B cell (primary cell): Measurements from ENCODE around the gene TTC21B. TPM values are rescaled to one million over a fixed set of nuclear protein-coding genes. Genes with fewer than 3 reads are reported as not detected.

Experiments used
- ATAC-seq: fragments of 200-7000 bp; cut with Tn5 transposase; one replicate; pipeline ENCODE4 v1.10.0; 2021; ENCODE audit warnings: low read depth, mild to moderate bottlenecking, moderate number of reproducible peaks, moderate library complexity
- CTCF ChIA-PET: fragments of 350-600 bp; sonication (Branson Sonifier 250); formaldehyde crosslinking; loops from one replicate; lab custom pipeline; 2021; ENCODE audit warnings: antibody characterized with exemption, inconsistent platforms; lab: Charles Lee
- POLR2A ChIA-PET: fragments of 350-600 bp; sonication (Branson Sonifier 250); formaldehyde crosslinking; loops from one replicate; lab custom pipeline; 2021; ENCODE audit warnings: antibody characterized with exemption; lab: Charles Lee
- DNase-seq: peaks from one replicate; pipeline ENCODE4 v3.0.0; 2013
- H2AFZ ChIP-seq: 2 replicates; pipeline ENCODE4 v1.6.1; 2012; ENCODE audit warnings: mild to moderate bottlenecking, low read depth, low read length; ENCODE audit not compliant: insufficient read depth, poor library complexity, severe bottlenecking
- H3K27ac ChIP-seq, 2 donors: 1 replicate in 1 of 2; 2 replicates in 1 of 2; pipeline ENCODE4 v1.5.1; 2012 to 2013; ENCODE audit warnings: low read length in 2 of 2, mild to moderate bottlenecking in 2 of 2, moderate library complexity in 1 of 2
- H3K27me3 ChIP-seq, 4 experiments: fragments of 200-600 bp in 1 of 4; sonication (generic) in 1 of 4; replicated peaks in 1 of 4; 1 replicate in 2 of 4; 2 replicates in 2 of 4; pipeline versions ENCODE4 v1.6.1 to v1.7.0; 2013 to 2016; ENCODE audit warnings: low read length in 3 of 4, mild to moderate bottlenecking in 2 of 4, mixed read lengths in 1 of 4, moderate library complexity in 1 of 4; ENCODE audit not compliant: insufficient read depth in 4 of 4, control insufficient read depth in 3 of 4; ENCODE audit errors: control extremely low read depth in 1 of 4
- H3K36me3 ChIP-seq, 2 experiments: replicated peaks in 1 of 2; 1 replicate in 1 of 2; 2 replicates in 1 of 2; pipeline versions ENCODE4 v1.6.1 to v1.7.1; 2013; ENCODE audit warnings: low read length in 1 of 2; ENCODE audit not compliant: insufficient read depth in 2 of 2, control insufficient read depth in 1 of 2; ENCODE audit errors: control extremely low read depth in 1 of 2, extremely low read depth in 1 of 2
- H3K4me1 ChIP-seq, 2 donors: fragments of 200-600 bp in 1 of 2; sonication (generic) in 1 of 2; 1 replicate in 1 of 2; 2 replicates in 1 of 2; pipeline versions ENCODE4 v1.5.1 to v1.6.1; 2013 to 2017; ENCODE audit warnings: low read length in 2 of 2; ENCODE audit not compliant: control insufficient read depth in 2 of 2, insufficient read depth in 2 of 2
- H3K4me2 ChIP-seq: replicated peaks from 2 replicates; pipeline ENCODE3; 2012; ENCODE audit warnings: mild to moderate bottlenecking, low read depth, low read length; ENCODE audit not compliant: poor library complexity, severe bottlenecking
- H3K4me3 ChIP-seq, 5 experiments: fragments of 200-600 bp in 1 of 5; sonication (generic) in 1 of 5; 1 replicate in 3 of 5; 2 replicates in 2 of 5; pipeline versions ENCODE4 v1.5.1 to v1.7.0; 2011 to 2016; ENCODE audit warnings: low read length in 4 of 5, mild to moderate bottlenecking in 4 of 5, low read depth in 2 of 5, control low read depth in 1 of 5, moderate library complexity in 1 of 5; ENCODE audit not compliant: insufficient read depth in 1 of 5; ENCODE audit errors: control extremely low read depth in 1 of 5, extremely low read depth in 1 of 5
- H3K79me2 ChIP-seq: fragments of 200-600 bp; sonication (generic); one replicate; pipeline ENCODE4 v1.6.0; 2016; ENCODE audit warnings: low read length; ENCODE audit not compliant: control insufficient read depth, insufficient read depth
- H3K9ac ChIP-seq: fragments of 200-600 bp; sonication (generic); 2 replicates; pipeline ENCODE4 v1.6.1; 2017; ENCODE audit warnings: mild to moderate bottlenecking, low read length, moderate library complexity
- H3K9me3 ChIP-seq, 3 donors: one replicate each; pipeline versions ENCODE4 v1.6.1 to v1.7.1; 2013; ENCODE audit warnings: low read length in 2 of 3; ENCODE audit not compliant: control insufficient read depth in 2 of 3, insufficient read depth in 1 of 3; ENCODE audit errors: control extremely low read depth in 1 of 3
- H4K20me1 ChIP-seq: 2 replicates; pipeline ENCODE4 v1.6.0; 2012; ENCODE audit warnings: mild to moderate bottlenecking, low read length; ENCODE audit not compliant: insufficient read depth, control insufficient read depth, poor library complexity, severe bottlenecking
- H3K27ac Mint-ChIP-seq: one replicate; pipeline ENCODE4 v1.8.0; 2021; ENCODE audit warnings: mixed read lengths
- H3K27me3 Mint-ChIP-seq: one replicate; pipeline ENCODE4 v1.8.0; 2021; ENCODE audit warnings: mixed read lengths
- H3K4me1 Mint-ChIP-seq: one replicate; pipeline ENCODE4 v1.8.0; 2021; ENCODE audit warnings: mixed read lengths
- H3K4me3 Mint-ChIP-seq: one replicate; pipeline ENCODE4 v1.8.0; 2021; ENCODE audit warnings: mixed read lengths
- H3K9me3 Mint-ChIP-seq: one replicate; pipeline ENCODE4 v1.8.0; 2022; ENCODE audit warnings: mixed read lengths; ENCODE audit not compliant: insufficient read depth
- CTCF ChIP-seq: fragments of 200-600 bp; IDR thresholded peaks from one replicate; pipeline ENCODE4 v1.8.0; 2022; ENCODE audit warnings: antibody characterized with exemption, mild to moderate bottlenecking
- EZH2 ChIP-seq: IDR thresholded peaks from 2 replicates; pipeline ENCODE4 v1.6.1; 2012; ENCODE audit warnings: borderline replicate concordance, low read depth, mild to moderate bottlenecking, moderate library complexity, low read length; ENCODE audit not compliant: insufficient read depth, poor library complexity, severe bottlenecking
- WGBS: methylation state at CpG from one replicate; pipeline ENCODE4 v1.1.5; 2013; ENCODE audit warnings: missing lambda C conversion rate; ENCODE audit not compliant: insufficient coverage; 5-methylcytosine and 5-hydroxymethylcytosine counted together
- intact Hi-C: fragments of 100-400 bp; cut with micrococcal nuclease; formaldehyde crosslinking; loops from one replicate; pipeline ENCODE4 v1.10.0; 2022
- polyA plus RNA-seq: library from polyadenylated mRNA; depleted of rRNA; stranded (reverse); fragments of >200 nt; gene quantifications from 2 replicates; pipeline ENCODE4 v1.2.3, GENCODE V29; 2012
- total RNA-seq, 2 donors: library from RNA; stranded (reverse); fragments of 120-200 nt in 1 of 2; gene quantifications; 1 replicate in 1 of 2; 2 replicates in 1 of 2; pipeline versions ENCODE4 v1.2.3 to v1.2.4, GENCODE V29; 2013 to 2022

TTC21B gene
- total and polyA plus RNA-seq, 2 donors (not counting 1 experiment from before 2014, with no cell fraction given): 11.5 to 41.5 TPM

- Histone ChIP-seq H3K4me1 (no peaks in the 10 kb centered on the region), H4K20me1 (no peaks in the 10 kb centered on the region), H3K27ac (no peak overlapping the region), H3K9ac (no peak overlapping the region), H3K9me3 (no peaks in the 10 kb centered on the region), H3K79me2 (no peaks in the 10 kb centered on the region), H3K36me3 (peaks cover 7 to 34% of the 10 kb centered on the region in 2 experiments), H3K4me3 (no peak overlapping the region), H3K27me3 (no peaks in the 10 kb centered on the region), H3K4me2 (no peak overlapping the region), H2AFZ (no peak overlapping the region)
- ATAC-seq (no peak), DNase-seq (no peak)
- H3K4me3 Mint-ChIP-seq: no peak overlapping the region
- CTCF ChIA-PET: interaction anchor here (0.7 to 1.1 kb wide), 2 partner anchors 10 to 1955 kb away, joined by 3 to 4 read pairs; no protein-coding TSS in a partner anchor
- no peaks in the 10 kb centered on the region for H3K4me1 Mint-ChIP-seq
- no peak overlapping the region for H3K27ac Mint-ChIP-seq
- POLR2A ChIA-PET: no interaction called here
- intact Hi-C loops: no loop called here
- 100% methylated on average over 1 of the region's 1 CpG for WGBS
- no peaks in the 10 kb centered on the region for H3K27me3 Mint-ChIP-seq
- no peaks in the 10 kb centered on the region for H3K9me3 Mint-ChIP-seq
- no peak for TF ChIP-seq CTCF
- no peak for TF ChIP-seq EZH2
Observed at GRCh38 chr2:165938237-165938636, 15.3 kb downstream of the TTC21B start.

- Histone ChIP-seq H3K4me1 (no peaks in the 10 kb centered on the region), H3K79me2 (no peaks in the 10 kb centered on the region), H2AFZ (no peak overlapping the region), H3K27me3 (no peaks in the 10 kb centered on the region), H4K20me1 (no peaks in the 10 kb centered on the region), H3K4me2 (no peak overlapping the region), H3K36me3 (peaks cover 7 to 31% of the 10 kb centered on the region in 2 experiments), H3K9ac (no peak overlapping the region), H3K27ac (no peak overlapping the region), H3K4me3 (no peak overlapping the region), H3K9me3 (no peaks in the 10 kb centered on the region)
- intact Hi-C loops: no loop called here
- Mint-ChIP-seq H3K4me1 (no peaks in the 10 kb centered on the region), H3K27ac (no peak overlapping the region), H3K27me3 (no peaks in the 10 kb centered on the region), H3K9me3 (no peaks in the 10 kb centered on the region), H3K4me3 (no peak overlapping the region)
- no CpG with 5 or more reads among the region's 4 CpGs for WGBS
- ATAC-seq: no peak
- no peak for DNase-seq
- TF ChIP-seq EZH2 (no peak), CTCF (no peak)
- ChIA-PET CTCF (no interaction called here), POLR2A (no interaction called here)
Observed at GRCh38 chr2:165933211-165933910, 20.2 kb downstream of the TTC21B start.
